IMR-90 (cell line): ENCODE data around the gene PRSS33.

Source experiments
- BHLHE40 ChIP-seq: fragments of 150-350 bp; IDR thresholded peaks from 2 replicates; pipeline ENCODE4 v1.6.1; 2016; ENCODE audit warnings: mild to moderate bottlenecking, low read depth, low read length
- CHD1 ChIP-seq: IDR thresholded peaks from 2 replicates; pipeline ENCODE4 v1.6.1; 2012; ENCODE audit warnings: low read depth, low read length, improper control_type of control experiment
- MXI1 ChIP-seq: IDR thresholded peaks from 2 replicates; pipeline ENCODE4 v1.6.1; 2012; ENCODE audit warnings: low read depth, mild to moderate bottlenecking, low read length, moderate library complexity, borderline replicate concordance
- POLR2A ChIP-seq: IDR thresholded peaks from 2 replicates; pipeline ENCODE4 v1.6.1; 2012; ENCODE audit warnings: mild to moderate bottlenecking, low read depth, low read length
- SMC3 ChIP-seq: fragments of 150-350 bp; IDR thresholded peaks from 2 replicates; pipeline ENCODE4 v1.6.1; 2016; ENCODE audit warnings: low read depth, mild to moderate bottlenecking, antibody characterized with exemption, low read length, moderate library complexity
- TF ChIP-seq, protein P1 (sequence below): conservative IDR thresholded peaks from 2 replicates; pipeline ENCODE4 v1.5.1; 2012; ENCODE audit warnings: mild to moderate bottlenecking, low read depth, low read length, improper control_type of control experiment
- TF ChIP-seq, protein P2 (sequence below): fragments of 150-350 bp; IDR thresholded peaks from 2 replicates; pipeline ENCODE4 v1.6.1; 2016; ENCODE audit warnings: low read depth, mild to moderate bottlenecking, low read length, moderate library complexity, borderline replicate concordance

GRCh38 chr16:2827831-2828520 is 40.6 kb upstream of the PRSS33 start:
- TF ChIP-seq MXI1: no peak
- TF ChIP-seq, protein P1, sequence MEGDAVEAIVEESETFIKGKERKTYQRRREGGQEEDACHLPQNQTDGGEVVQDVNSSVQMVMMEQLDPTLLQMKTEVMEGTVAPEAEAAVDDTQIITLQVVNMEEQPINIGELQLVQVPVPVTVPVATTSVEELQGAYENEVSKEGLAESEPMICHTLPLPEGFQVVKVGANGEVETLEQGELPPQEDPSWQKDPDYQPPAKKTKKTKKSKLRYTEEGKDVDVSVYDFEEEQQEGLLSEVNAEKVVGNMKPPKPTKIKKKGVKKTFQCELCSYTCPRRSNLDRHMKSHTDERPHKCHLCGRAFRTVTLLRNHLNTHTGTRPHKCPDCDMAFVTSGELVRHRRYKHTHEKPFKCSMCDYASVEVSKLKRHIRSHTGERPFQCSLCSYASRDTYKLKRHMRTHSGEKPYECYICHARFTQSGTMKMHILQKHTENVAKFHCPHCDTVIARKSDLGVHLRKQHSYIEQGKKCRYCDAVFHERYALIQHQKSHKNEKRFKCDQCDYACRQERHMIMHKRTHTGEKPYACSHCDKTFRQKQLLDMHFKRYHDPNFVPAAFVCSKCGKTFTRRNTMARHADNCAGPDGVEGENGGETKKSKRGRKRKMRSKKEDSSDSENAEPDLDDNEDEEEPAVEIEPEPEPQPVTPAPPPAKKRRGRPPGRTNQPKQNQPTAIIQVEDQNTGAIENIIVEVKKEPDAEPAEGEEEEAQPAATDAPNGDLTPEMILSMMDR: no peak
- no peak for TF ChIP-seq BHLHE40
- no peak for TF ChIP-seq CHD1
- no peak for TF ChIP-seq SMC3
- TF ChIP-seq POLR2A: no peak
- TF ChIP-seq, protein P2, sequence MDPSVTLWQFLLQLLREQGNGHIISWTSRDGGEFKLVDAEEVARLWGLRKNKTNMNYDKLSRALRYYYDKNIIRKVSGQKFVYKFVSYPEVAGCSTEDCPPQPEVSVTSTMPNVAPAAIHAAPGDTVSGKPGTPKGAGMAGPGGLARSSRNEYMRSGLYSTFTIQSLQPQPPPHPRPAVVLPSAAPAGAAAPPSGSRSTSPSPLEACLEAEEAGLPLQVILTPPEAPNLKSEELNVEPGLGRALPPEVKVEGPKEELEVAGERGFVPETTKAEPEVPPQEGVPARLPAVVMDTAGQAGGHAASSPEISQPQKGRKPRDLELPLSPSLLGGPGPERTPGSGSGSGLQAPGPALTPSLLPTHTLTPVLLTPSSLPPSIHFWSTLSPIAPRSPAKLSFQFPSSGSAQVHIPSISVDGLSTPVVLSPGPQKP: no peak
